Measurements from ENCODE around the gene TFIP11.

GRCh38 chr22:26457661-26458272 is 54.5 kb downstream of the TFIP11 start:
- TF ChIP-seq REST (IDR thresholded peaks at IDR 0.05) (no peak), CTCF (IDR thresholded peaks at IDR 0.05) (no peak), POLR2A (IDR thresholded peaks at IDR 0.05; ENCODE audit: low read length) (no peak), CEBPB (IDR thresholded peaks at IDR 0.05) (no peak), EP300 (IDR thresholded peaks at IDR 0.05) (no peak), POLR2AphosphoS2 (conservative IDR thresholded peaks at IDR 0.05; ENCODE audit: low read length) (no peak)

Measured in A549 (cell line).